GM19035 (cell line): ENCODE results near the gene ADARB1.
"Not testable (repeated sequence)": the region's sequence is repeated elsewhere in the genome, so short reads cannot be mapped to it uniquely, and the experiment has no call there.

ENCODE experiments used
- ATAC-seq: cut with Tn5 transposase; IDR thresholded peaks from one replicate; pipeline ENCODE4 v1.9.1; 2021; ENCODE audit not compliant: unreplicated experiment

Gene ADARB1

GRCh38 chr21:45074048-45074817 lies at the start of gene ADARB1:
Gene ADARB1 (plus strand): TSS chr21:45074580. CDS start chr21:45171657, 97,077 bp downstream.
- peak; percentile 62 for ATAC-seq

GRCh38 chr21:45026066-45026745 lies 48.2 kb upstream of the ADARB1 start:
- ATAC-seq, result no peak

- ATAC-seq, result no peak
These were observed 47.6 kb upstream of the ADARB1 start for GRCh38 chr21:45026826-45027225.

GRCh38 chr21:45027241-45028196 lies 46.9 kb upstream of the ADARB1 start:
- ATAC-seq, result no peak

GRCh38 chr21:45028645-45029044 lies 45.7 kb upstream of the ADARB1 start:
- ATAC-seq, result not testable (repeated sequence)

GRCh38 chr21:45029298-45029947 lies 45.0 kb upstream of the ADARB1 start:
- ATAC-seq, result no peak

GRCh38 chr21:45029948-45030681 lies 44.3 kb upstream of the ADARB1 start:
- ATAC-seq, result no peak

- ATAC-seq, result no peak
These were observed 43.5 kb upstream of the ADARB1 start for GRCh38 chr21:45030682-45031570.

GRCh38 chr21:45031571-45032191 lies 42.7 kb upstream of the ADARB1 start:
- no peak for ATAC-seq

GRCh38 chr21:45032332-45032731 lies 42.0 kb upstream of the ADARB1 start:
- ATAC-seq, result no peak

GRCh38 chr21:45032977-45033710 lies 41.2 kb upstream of the ADARB1 start:
- no peak for ATAC-seq

GRCh38 chr21:45033791-45034555 lies 40.4 kb upstream of the ADARB1 start:
- no peak for ATAC-seq

- ATAC-seq, result no peak
These were observed 39.6 kb upstream of the ADARB1 start for GRCh38 chr21:45034556-45035476.

- no peak for ATAC-seq
These were observed 38.9 kb upstream of the ADARB1 start for GRCh38 chr21:45035477-45035848.

GRCh38 chr21:45036630-45037029 lies 37.8 kb upstream of the ADARB1 start:
- no peak for ATAC-seq

- no peak for ATAC-seq
These were observed 36.4 kb upstream of the ADARB1 start for GRCh38 chr21:45037986-45038385.
